OCI-LY1 (cell line): Measurements from ENCODE around the gene FAM216A.
A peak's percentile ranks its signal among the peaks of the same experiment; 100 is the strongest.

Experiments used
- H2AFZ ChIP-seq: fragments of 200-600 bp; sonication (generic), shearing (Covaris generic); 2 replicates; pipeline ENCODE4 v1.6.0; 2014; ENCODE audit warnings: antibody characterized with exemption, mild to moderate bottlenecking, low read length
- H3F3A ChIP-seq: fragments of 200-600 bp; sonication (generic), shearing (Covaris generic); 2 replicates; pipeline ENCODE4 v1.6.0; 2014; ENCODE audit warnings: mild to moderate bottlenecking, antibody characterized with exemption, low read length, moderate library complexity; ENCODE audit not compliant: insufficient read depth
- H3K27ac ChIP-seq: fragments of 200-600 bp; sonication (generic); 2 replicates; pipeline ENCODE4 v1.5.1; 2014; ENCODE audit warnings: low read length, mixed run types, mild to moderate bottlenecking, low read depth; ENCODE audit not compliant: poor library complexity, severe bottlenecking
- H3K27me3 ChIP-seq: fragments of 200-600 bp; sonication (generic); 2 replicates; pipeline ENCODE4 v1.6.0; 2014; ENCODE audit warnings: antibody characterized with exemption, mild to moderate bottlenecking, low read length, moderate library complexity; ENCODE audit not compliant: insufficient read depth
- H3K36me3 ChIP-seq: fragments of 200-600 bp; sonication (generic); 2 replicates; pipeline ENCODE4 v1.6.1; 2014; ENCODE audit warnings: mild to moderate bottlenecking, antibody characterized with exemption, low read length, moderate library complexity, mixed read lengths; ENCODE audit not compliant: insufficient read depth
- H3K4me1 ChIP-seq: fragments of 200-600 bp; sonication (generic); 2 replicates; pipeline ENCODE4 v1.5.1; 2014; ENCODE audit warnings: mild to moderate bottlenecking, low read length, moderate library complexity; ENCODE audit not compliant: insufficient read depth, severe bottlenecking
- H3K4me2 ChIP-seq: fragments of 200-600 bp; sonication (generic), shearing (Covaris generic); 2 replicates; pipeline ENCODE4 v1.6.1; 2014; ENCODE audit warnings: low read length
- H3K4me3 ChIP-seq: fragments of 200-600 bp; sonication (generic); 2 replicates; pipeline ENCODE4 v1.5.1; 2014; ENCODE audit warnings: low read length, low read depth, mild to moderate bottlenecking, mixed read lengths; ENCODE audit not compliant: poor library complexity, severe bottlenecking
- H3K79me2 ChIP-seq: fragments of 200-600 bp; shearing (Covaris generic); 2 replicates; pipeline ENCODE4 v1.6.1; 2016; ENCODE audit warnings: mixed run types, low read length, mixed read lengths; ENCODE audit not compliant: insufficient read depth
- H3K9ac ChIP-seq: fragments of 200-600 bp; sonication (generic), shearing (Covaris generic); 2 replicates; pipeline ENCODE4 v1.6.1; 2014; ENCODE audit warnings: mild to moderate bottlenecking, low read length, mixed read lengths
- H3K9me2 ChIP-seq: fragments of 200-600 bp; sonication (generic), shearing (Covaris generic); 2 replicates; pipeline ENCODE4 v1.6.1; 2014; ENCODE audit warnings: low read depth, mild to moderate bottlenecking, low read length, mixed read lengths
- H3K9me3 ChIP-seq: fragments of 200-600 bp; shearing (Covaris generic); 2 replicates; pipeline ENCODE4 v1.6.1; 2014; ENCODE audit warnings: low read length, mixed read lengths
- H4K20me1 ChIP-seq: fragments of 200-600 bp; sonication (generic), shearing (Covaris generic); 2 replicates; pipeline ENCODE4 v1.6.0; 2016; ENCODE audit warnings: mild to moderate bottlenecking, low read length; ENCODE audit not compliant: insufficient read depth
- EZH2 ChIP-seq: fragments of 200-600 bp; sonication (generic), shearing (Covaris generic); IDR thresholded peaks from 2 replicates; pipeline ENCODE4 v1.8.0; 2017; ENCODE audit warnings: borderline replicate concordance, mixed run types, mild to moderate bottlenecking, antibody characterized with exemption, low read length, moderate library complexity, mixed read lengths
- TF ChIP-seq, protein P1 (sequence below): fragments of 200-600 bp; sonication (generic), shearing (Covaris generic); IDR thresholded peaks from 2 replicates; pipeline ENCODE4 v1.5.1; 2017; ENCODE audit warnings: mild to moderate bottlenecking, antibody characterized with exemption, low read length, moderate library complexity, mixed read lengths

Gene FAM216A

GRCh38 chr12:110498984-110499706 lies 30.5 kb downstream of the FAM216A start:
- H3K9me3 ChIP-seq: no peaks in the 10 kb centered on the region
- H3K4me3 ChIP-seq: no peak overlapping the region
- H3K4me2 ChIP-seq: peak overlapping the region; percentile 19; the same call in 1 of the 2 replicates
- no peaks in the 10 kb centered on the region for H3K9me2 ChIP-seq
- H3K27ac ChIP-seq: no peak overlapping the region
- H2AFZ ChIP-seq: no peak overlapping the region
- H3K27me3 ChIP-seq: no peaks in the 10 kb centered on the region
- peaks cover 36% of the 10 kb centered on the region for H3K79me2 ChIP-seq
- H3K36me3 ChIP-seq: peaks cover 23% of the 10 kb centered on the region
- no peaks in the 10 kb centered on the region for H3F3A ChIP-seq
- H4K20me1 ChIP-seq: no peaks in the 10 kb centered on the region
- TF ChIP-seq EZH2: no peak
- TF ChIP-seq, protein P1, sequence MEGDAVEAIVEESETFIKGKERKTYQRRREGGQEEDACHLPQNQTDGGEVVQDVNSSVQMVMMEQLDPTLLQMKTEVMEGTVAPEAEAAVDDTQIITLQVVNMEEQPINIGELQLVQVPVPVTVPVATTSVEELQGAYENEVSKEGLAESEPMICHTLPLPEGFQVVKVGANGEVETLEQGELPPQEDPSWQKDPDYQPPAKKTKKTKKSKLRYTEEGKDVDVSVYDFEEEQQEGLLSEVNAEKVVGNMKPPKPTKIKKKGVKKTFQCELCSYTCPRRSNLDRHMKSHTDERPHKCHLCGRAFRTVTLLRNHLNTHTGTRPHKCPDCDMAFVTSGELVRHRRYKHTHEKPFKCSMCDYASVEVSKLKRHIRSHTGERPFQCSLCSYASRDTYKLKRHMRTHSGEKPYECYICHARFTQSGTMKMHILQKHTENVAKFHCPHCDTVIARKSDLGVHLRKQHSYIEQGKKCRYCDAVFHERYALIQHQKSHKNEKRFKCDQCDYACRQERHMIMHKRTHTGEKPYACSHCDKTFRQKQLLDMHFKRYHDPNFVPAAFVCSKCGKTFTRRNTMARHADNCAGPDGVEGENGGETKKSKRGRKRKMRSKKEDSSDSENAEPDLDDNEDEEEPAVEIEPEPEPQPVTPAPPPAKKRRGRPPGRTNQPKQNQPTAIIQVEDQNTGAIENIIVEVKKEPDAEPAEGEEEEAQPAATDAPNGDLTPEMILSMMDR: no peak
- H3K9ac ChIP-seq: no peak overlapping the region
- peaks cover 27% of the 10 kb centered on the region for H3K4me1 ChIP-seq

DNA sequence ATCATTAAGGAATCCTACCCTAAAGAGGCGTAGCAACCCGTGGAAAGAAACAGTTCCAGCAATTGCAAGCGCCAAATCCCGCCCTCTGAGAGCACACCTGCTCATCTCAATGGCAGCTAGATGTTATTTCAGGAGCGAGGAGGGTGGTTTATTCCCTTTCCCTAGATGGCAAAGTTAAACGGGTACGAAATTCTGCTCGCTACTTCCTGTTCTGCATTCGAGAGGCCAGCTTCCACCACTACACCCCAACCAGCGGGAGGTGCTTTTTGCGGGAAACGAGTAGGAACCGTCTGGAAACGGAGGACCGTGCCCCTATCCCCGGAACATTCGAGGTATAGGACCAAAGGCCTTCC lies 32.7 kb downstream of the FAM216A start:
- H3K27ac ChIP-seq: peak overlapping the region; percentile 72
- H2AFZ ChIP-seq: no peak overlapping the region
- peaks cover 36% of the 10 kb centered on the region for H3K79me2 ChIP-seq

DNA sequence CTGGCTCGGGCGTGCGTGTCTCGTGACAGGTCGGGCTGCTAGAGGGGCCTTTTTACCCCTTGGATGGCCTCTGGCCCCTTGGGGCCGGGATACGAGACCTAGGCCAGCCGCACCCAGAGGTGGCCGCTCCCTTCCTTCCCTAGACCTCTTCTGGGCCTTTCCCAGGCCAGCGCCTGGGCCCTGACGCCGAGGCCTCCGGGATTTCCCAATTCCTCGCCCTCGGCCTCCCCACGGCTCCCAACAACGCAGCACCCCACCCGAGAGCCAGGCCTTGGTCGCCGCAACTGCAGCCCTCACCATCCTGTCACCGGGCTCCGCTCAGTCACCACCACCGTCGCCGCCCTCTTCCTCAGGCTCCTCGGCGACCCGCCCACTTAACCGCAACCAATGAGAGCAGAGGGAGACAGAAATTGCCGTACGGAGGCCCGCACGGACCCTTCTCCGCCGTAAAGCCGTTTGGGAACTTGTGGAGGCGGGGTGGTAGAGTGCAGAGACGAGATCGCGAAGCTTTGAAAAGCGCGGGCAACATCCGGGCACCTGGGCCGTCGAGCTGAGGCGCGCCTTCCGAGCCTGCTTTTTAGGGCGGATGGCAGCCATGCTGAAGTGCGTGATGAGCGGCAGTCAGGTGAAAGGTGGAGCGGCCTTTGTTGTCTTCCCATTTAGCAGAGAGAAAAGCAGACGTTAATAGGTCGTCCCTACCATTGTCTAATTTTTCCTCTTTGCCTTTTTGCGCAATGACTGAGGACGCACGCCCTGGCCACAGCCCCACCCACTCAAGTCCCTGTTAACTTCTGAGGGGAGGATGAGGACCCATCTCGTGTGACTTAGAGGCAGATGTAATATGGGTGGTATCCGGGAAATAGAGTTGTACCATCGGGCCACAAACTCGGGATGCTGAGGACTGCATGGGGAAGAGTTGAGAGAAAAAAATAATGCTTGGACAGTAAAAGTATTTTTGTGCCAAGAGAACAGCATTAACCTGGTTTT lies 33.4 kb downstream of the FAM216A start, which contains the start of the genes RAD9B and VPS29:
Gene RAD9B (plus strand): TSS at position 580 of the 987 bp plus-strand sequence. CDS start 7 bp downstream, at position 587.
Gene VPS29 (minus strand): TSS at position 360 of the 987 bp plus-strand sequence. CDS start 60 bp downstream, at position 300.
- H2AFZ ChIP-seq: peak within 1 kb of the TSS; percentile 51
- H4K20me1 ChIP-seq: no peaks in the 10 kb centered on the region
- no peak for TF ChIP-seq EZH2
- TF ChIP-seq, protein P1: no peak
- no peaks in the 10 kb centered on the region for H3K9me3 ChIP-seq
- H3K27me3 ChIP-seq: no peaks in the 10 kb centered on the region
- no peaks in the 10 kb centered on the region for H3K9me2 ChIP-seq
- peaks cover 36% of the 10 kb centered on the region for H3K79me2 ChIP-seq
- H3K4me1 ChIP-seq: peaks cover 27% of the 10 kb centered on the region
- peak within 1 kb of the TSS; percentile 100 for H3K4me3 ChIP-seq
- peak within 1 kb of the TSS; percentile 86 for H3K4me2 ChIP-seq
- no peaks in the 10 kb centered on the region for H3F3A ChIP-seq
- H3K36me3 ChIP-seq: peaks cover 6% of the 10 kb centered on the region; the same call in 1 of the 2 replicates
- peak within 1 kb of the TSS; percentile 72 for H3K27ac ChIP-seq
- peak within 1 kb of the TSS; percentile 99 for H3K9ac ChIP-seq

More for the DNA sequence above, 32.7 kb downstream of the FAM216A start:
- H3K9me2 ChIP-seq: no peaks in the 10 kb centered on the region
- TF ChIP-seq, protein P1: no peak
- no peak for TF ChIP-seq EZH2
- H3K27me3 ChIP-seq: no peaks in the 10 kb centered on the region
- H3K9ac ChIP-seq: peak overlapping the region; percentile 99
- H4K20me1 ChIP-seq: no peaks in the 10 kb centered on the region
- H3K4me1 ChIP-seq: peaks cover 27% of the 10 kb centered on the region
- H3K4me3 ChIP-seq: peak overlapping the region; percentile 100
- peaks cover 6% of the 10 kb centered on the region; the same call in 1 of the 2 replicates for H3K36me3 ChIP-seq
- H3F3A ChIP-seq: no peaks in the 10 kb centered on the region
- peak overlapping the region; percentile 86 for H3K4me2 ChIP-seq
- no peaks in the 10 kb centered on the region for H3K9me3 ChIP-seq
